Fibroblast of pulmonary artery (primary cell): ENCODE data around the gene RIMBP2.

Experiments used
- DNase-seq: peaks from one replicate; pipeline ENCODE4 v3.0.0-alpha.2; 2010; ENCODE audit warnings: low read depth
- H3K4me3 ChIP-seq: replicated peaks from 2 replicates; pipeline ENCODE4 v1.5.1; 2011; ENCODE audit warnings: low read depth, mild to moderate bottlenecking, control low read depth, low read length, moderate library complexity
- TF ChIP-seq, protein P1 (sequence below): IDR thresholded peaks from 2 replicates; pipeline ENCODE4 v1.5.1; 2011; ENCODE audit warnings: mild to moderate bottlenecking, control low read depth, low read length, inconsistent platforms; ENCODE audit errors: missing control alignments

Gene RIMBP2

DNA sequence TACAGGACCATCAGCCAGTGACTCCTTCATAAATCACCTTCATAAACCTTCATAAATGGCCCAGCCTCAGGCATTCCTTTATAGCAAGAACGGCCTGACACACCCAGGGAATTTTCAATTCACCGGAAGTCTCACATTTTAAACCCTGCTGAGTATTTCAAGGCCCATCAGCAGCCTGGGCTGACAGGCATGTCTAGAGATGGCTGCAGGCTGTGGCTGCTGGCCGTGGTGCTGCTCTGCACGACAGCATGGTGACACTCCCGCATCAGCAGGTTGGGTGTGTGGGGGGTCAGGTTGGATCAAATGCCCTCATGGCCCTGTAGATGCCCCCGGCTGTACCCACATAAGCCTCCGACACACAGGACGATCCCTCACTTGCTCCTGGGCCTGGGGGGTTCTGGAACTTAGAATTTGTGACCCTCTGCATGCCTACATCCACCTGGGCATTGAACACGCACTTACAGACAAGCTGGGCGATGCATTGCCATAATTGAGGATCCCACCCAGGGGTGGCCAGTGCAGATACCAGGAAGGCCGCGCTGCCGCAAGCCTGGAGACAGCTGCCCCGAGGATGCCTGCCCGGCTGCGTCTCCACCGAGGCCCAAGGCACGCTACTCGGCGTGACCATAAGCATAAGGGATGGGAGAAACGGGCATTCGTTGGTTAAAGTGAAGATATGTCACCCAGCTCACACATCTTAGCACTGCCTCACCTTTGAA is 254.1 kb downstream of the RIMBP2 start:
- TF ChIP-seq, protein P1, sequence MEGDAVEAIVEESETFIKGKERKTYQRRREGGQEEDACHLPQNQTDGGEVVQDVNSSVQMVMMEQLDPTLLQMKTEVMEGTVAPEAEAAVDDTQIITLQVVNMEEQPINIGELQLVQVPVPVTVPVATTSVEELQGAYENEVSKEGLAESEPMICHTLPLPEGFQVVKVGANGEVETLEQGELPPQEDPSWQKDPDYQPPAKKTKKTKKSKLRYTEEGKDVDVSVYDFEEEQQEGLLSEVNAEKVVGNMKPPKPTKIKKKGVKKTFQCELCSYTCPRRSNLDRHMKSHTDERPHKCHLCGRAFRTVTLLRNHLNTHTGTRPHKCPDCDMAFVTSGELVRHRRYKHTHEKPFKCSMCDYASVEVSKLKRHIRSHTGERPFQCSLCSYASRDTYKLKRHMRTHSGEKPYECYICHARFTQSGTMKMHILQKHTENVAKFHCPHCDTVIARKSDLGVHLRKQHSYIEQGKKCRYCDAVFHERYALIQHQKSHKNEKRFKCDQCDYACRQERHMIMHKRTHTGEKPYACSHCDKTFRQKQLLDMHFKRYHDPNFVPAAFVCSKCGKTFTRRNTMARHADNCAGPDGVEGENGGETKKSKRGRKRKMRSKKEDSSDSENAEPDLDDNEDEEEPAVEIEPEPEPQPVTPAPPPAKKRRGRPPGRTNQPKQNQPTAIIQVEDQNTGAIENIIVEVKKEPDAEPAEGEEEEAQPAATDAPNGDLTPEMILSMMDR, result no peak
- H3K4me3 ChIP-seq, result no peak overlapping the region
- no peak for DNase-seq

DNA sequence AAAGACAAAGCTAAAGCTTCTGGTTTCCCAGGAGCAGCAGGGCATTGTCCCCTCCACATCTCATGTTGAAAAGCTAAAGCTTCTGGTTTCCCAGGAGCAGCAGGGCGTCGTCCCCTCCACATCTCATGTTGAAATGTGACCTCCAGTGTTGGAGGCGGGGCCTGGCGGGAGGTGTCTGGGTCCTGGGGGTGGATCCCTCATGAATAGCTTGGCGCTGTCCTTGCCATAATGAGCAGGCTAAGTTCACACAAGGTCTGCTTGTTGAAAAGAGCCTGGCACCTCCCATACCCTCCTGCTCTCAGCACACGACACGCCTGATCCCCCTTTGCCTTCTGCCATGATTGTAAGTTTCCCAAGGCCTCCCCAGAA is 254.7 kb downstream of the RIMBP2 start:
- TF ChIP-seq, protein P1, result no peak
- no peak overlapping the region for H3K4me3 ChIP-seq
- DNase-seq, result no peak

DNA sequence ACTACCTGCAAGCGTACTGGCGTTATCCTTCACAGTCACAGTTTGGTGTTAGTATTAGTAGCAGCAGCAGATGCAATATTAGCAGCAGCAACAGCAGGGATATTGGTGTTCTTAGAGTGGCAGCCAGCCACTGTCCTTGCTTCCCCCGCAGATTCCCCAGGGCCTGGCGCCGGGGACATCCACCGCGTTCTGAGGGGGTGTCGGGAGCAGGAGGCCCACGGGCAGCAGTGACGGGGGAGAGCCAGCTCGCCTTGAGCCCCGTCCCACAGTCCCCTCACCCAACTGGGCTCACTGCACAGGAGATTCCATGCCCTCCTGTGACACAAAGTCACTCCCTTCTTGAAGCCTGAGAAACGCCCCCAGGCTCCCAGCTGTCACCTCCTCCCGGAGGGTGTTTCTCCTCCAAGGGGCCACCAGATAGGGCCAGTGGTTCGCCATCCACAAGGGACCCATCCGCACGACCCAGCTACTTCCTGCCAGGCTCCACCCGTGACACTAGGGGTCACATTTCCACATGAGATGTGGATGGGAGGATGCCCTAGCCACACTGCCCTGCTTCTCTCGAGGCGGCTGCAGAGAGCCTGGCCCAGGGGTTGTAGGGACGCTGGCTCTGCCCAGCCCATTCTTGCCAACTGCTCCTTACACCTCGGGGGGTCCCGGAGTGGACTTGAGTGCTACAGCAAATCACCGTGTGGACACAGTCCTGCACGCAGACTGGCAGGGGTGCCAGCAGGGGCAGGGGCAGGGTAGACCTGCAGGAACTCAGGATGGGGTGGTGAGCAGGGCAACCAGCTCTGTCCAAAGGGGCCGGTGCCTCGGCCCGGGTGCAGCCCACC is 255.3 kb downstream of the RIMBP2 start:
- no peak overlapping the region for H3K4me3 ChIP-seq
- DNase-seq, result no peak
- TF ChIP-seq, protein P1, result no peak

DNA sequence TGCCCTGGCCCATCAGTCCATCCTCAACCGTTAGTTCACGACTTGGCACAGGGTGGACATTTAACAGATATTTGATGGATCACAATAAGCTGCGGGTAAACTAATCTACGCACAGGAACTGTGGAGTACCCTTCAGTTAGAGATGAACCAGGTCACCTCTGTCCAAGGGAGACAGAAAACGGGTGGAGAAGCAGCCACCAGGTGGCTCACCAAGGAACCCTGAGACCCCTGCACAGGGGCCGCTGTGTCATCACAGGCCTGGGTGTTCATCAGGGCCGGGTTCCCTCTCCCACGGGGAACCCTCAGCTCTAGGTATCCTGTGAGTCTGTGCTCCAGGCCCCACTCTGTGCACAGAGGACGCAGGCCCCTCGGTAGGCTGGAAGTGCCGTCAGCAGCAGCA is 256.2 kb downstream of the RIMBP2 start:
- no peak overlapping the region for H3K4me3 ChIP-seq
- no peak for DNase-seq
- TF ChIP-seq, protein P1, result no peak

DNA sequence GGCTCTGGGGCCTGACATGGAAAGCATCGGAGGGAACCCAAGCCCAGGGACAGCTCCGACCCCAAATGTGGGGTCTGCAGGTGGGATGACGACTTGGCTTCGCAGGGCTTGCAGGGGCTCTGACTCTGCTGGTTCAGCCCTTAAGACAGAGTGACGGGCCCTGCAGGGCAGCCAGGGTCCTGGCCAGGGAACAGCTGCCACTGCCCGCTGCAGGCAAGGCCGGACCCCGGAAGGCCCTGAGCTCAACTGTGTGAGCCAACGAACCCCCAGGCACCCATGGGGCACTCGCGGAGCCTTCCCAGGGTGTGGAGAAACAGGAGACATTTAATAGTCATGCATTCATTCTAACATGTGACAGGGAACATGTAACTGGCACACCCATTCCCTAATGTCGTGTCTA is 257.8 kb downstream of the RIMBP2 start:
- DNase-seq, result no peak
- H3K4me3 ChIP-seq, result no peak overlapping the region
- TF ChIP-seq, protein P1, result no peak

DNA sequence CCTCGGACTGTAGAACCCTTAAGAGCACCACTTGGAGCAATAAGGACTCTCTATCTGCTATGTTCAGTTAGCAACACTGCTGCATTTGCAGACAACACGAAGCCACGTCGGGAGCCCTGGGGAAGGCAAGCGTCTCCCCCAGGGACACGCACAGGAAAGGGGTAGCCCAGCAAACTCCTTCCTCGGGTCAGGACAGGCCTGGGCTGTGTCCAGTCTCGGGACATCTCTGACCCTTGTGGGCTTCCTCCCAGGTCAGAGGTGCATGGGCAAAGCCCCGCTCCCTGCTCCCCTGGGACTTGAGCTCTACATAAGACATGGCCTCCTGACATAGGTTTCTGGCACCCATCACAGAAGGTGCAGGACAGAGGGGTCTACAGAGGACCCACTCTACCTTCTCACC is 258.9 kb downstream of the RIMBP2 start:
- DNase-seq, result no peak
- no peak overlapping the region for H3K4me3 ChIP-seq
- TF ChIP-seq, protein P1, result no peak
